Skin of body (tissue), 2 donors: ENCODE data around the gene SCIMP. TPM values are rescaled to one million over a fixed set of nuclear protein-coding genes. Genes with fewer than 3 reads are reported as not detected.
"Not testable (repeated sequence)": the region's sequence is repeated elsewhere in the genome, so short reads cannot be mapped to it uniquely, and the experiment has no call there.

ENCODE experiments used
- DNase-seq: peaks from one replicate; lab custom pipeline; 2025; lab: John Stamatoyannopoulos, UW
- total RNA-seq: library from RNA; depleted of rRNA; stranded (reverse); fragments of >200 nt; gene quantifications from one replicate; pipeline ENCODE4 v1.2.3, GENCODE V29; 2014

Gene SCIMP
- total RNA-seq, 1 donor from 2014 or later, result 0.99 TPM

GRCh38 chr17:5238333-5238732 lies 3.7 kb upstream of the SCIMP start:
- DNase-seq, result no peak

- DNase-seq, result no peak
These were observed 2.9 kb upstream of the SCIMP start for GRCh38 chr17:5237541-5238016.

GRCh38 chr17:5236938-5237540 lies 2.4 kb upstream of the SCIMP start:
- no peak for DNase-seq

- DNase-seq, result not testable (repeated sequence)
These were observed 1.2 kb downstream of the SCIMP start for GRCh38 chr17:5233492-5233891.

GRCh38 chr17:5226940-5227878 lies 7.5 kb downstream of the SCIMP start:
- no peak for DNase-seq

- no peak for DNase-seq
These were observed 8.8 kb downstream of the SCIMP start for GRCh38 chr17:5225668-5226457.

GRCh38 chr17:5221912-5222311 lies 12.7 kb downstream of the SCIMP start:
- DNase-seq, result not testable (repeated sequence)

- DNase-seq, result no peak
These were observed 14.6 kb downstream of the SCIMP start for GRCh38 chr17:5220074-5220473.

- no peak for DNase-seq
These were observed 15.1 kb downstream of the SCIMP start for GRCh38 chr17:5219536-5219935.

GRCh38 chr17:5217562-5217961 lies 17.1 kb downstream of the SCIMP start:
- DNase-seq, result not testable (repeated sequence)

- DNase-seq, result no peak
These were observed 23.2 kb downstream of the SCIMP start for GRCh38 chr17:5211458-5211857.

- no peak for DNase-seq
These were observed 23.9 kb downstream of the SCIMP start for GRCh38 chr17:5210614-5211252.

GRCh38 chr17:5210091-5210490 lies 24.6 kb downstream of the SCIMP start:
- no peak for DNase-seq

GRCh38 chr17:5209396-5209795 lies 25.3 kb downstream of the SCIMP start:
- no peak for DNase-seq

- DNase-seq, result no peak
These were observed 30.8 kb downstream of the SCIMP start for GRCh38 chr17:5203908-5204294.

GRCh38 chr17:5203178-5203907 lies 31.3 kb downstream of the SCIMP start:
- DNase-seq, result no peak

GRCh38 chr17:5201011-5201410 lies 33.6 kb downstream of the SCIMP start:
- DNase-seq, result no peak

- DNase-seq, result no peak
These were observed 34.3 kb downstream of the SCIMP start for GRCh38 chr17:5200360-5200759.

- no peak for DNase-seq
These were observed 36.2 kb downstream of the SCIMP start for GRCh38 chr17:5198472-5198871.

- no peak for DNase-seq
These were observed 40.3 kb downstream of the SCIMP start for GRCh38 chr17:5194346-5194745.
